Hematopoietic multipotent progenitor cell treated with erythropoietin and hydrocortisone succinate and interleukin-3 and kit ligand, for 17 days (in vitro differentiated cells): ENCODE measurements around the gene ARHGEF5.
A peak's percentile ranks its signal among the peaks of the same experiment; 100 is the strongest.
"Not testable (repeated sequence)": the region's sequence is repeated elsewhere in the genome, so short reads cannot be mapped to it uniquely, and the experiment has no call there.

Experiments
- DNase-seq: peaks from one replicate; pipeline ENCODE4 v3.0.0-alpha.2; 2015; ENCODE audit warnings: low spot score

Gene ARHGEF5

GRCh38 chr7:144355176-144355822, at the start of gene ARHGEF5:
ARHGEF5 (plus strand) TSS chr7:144355402; CDS start chr7:144362670, 7,268 bp downstream.
- DNase-seq: not testable (repeated sequence)

DNA sequence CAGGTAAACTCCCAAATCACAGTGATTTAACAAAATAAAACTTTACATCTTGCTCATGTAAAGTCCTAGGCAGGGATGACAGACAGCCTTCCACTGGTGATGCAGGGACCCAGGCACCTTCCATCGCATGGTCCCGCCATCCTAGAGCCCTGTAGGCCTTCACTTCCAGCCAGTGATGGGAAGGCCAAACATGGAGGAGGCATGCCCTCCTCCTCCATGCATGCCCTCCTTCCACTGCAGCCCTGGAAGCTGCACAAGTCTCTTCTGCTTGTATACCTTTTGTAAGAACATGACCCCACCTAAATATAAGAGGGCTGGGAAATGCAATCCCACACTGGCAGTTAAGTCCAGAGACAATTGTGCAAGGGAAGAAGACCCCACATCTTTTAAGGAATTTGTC, 45.5 kb upstream of the ARHGEF5 start:
- DNase-seq: not testable (repeated sequence)

- not testable (repeated sequence) for DNase-seq
Measured at GRCh38 chr7:144311218-144311617, 44.0 kb upstream of the ARHGEF5 start.

DNA sequence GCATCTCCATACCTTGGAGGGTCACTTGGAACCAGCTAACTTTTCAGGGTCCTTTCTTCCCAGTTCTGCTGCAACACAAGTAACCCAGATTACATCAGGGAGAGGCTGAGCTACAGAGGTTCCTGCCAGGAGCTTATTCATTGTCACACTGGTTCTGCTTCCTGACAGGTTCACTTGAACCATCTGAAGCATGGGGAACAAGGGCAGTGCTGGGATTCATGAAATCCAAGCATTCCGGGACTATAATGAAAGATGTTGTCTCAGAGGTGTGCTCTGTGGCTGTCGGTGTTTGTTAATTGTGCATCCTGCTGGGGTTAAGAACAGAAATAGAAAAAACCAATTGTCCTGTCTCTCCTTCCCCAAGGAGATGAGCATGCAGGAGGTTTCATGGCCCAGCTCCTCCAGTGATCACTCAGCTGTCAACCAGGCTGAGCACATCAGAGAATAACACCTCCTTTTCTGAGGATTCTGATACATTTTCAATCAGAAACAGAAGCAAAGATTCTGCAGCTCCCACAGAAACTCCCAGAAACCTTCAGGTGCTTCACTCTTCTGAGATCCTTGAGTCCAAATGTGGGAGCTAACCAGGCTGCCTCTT, 43.2 kb upstream of the ARHGEF5 start, which contains the start of gene OR2A1:
Gene OR2A1 (plus strand): TSS at position 548 of the 598 bp plus-strand sequence. CDS start 5,706 bp downstream, outside the sequence.
- not testable (repeated sequence) for DNase-seq

- not testable (repeated sequence) for DNase-seq
Measured at GRCh38 chr7:144317537-144317936, 37.7 kb upstream of the ARHGEF5 start.

DNA sequence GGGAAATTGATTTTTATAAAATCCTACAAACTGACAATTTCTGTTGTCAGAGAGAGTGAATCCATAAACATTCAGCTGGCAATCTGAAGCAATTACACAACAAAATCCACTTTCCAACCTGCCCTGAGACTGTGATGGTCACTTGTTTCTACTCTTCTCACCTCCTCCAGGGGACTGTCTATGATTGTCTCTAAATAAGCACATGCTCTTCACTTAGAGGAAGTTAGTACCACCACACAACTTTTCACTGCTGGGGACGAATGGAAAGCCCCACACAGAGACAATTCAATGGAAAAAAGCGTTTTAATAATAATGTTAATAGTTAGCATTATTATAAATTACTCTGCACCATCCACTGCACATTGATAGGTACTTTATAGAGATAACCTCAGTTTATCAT, 35.7 kb upstream of the ARHGEF5 start:
- DNase-seq: not testable (repeated sequence)

GRCh38 chr7:144321677-144322206, 33.5 kb upstream of the ARHGEF5 start:
- DNase-seq: not testable (repeated sequence)

- not testable (repeated sequence) for DNase-seq
Measured at GRCh38 chr7:144323359-144323758, 31.8 kb upstream of the ARHGEF5 start.

DNA sequence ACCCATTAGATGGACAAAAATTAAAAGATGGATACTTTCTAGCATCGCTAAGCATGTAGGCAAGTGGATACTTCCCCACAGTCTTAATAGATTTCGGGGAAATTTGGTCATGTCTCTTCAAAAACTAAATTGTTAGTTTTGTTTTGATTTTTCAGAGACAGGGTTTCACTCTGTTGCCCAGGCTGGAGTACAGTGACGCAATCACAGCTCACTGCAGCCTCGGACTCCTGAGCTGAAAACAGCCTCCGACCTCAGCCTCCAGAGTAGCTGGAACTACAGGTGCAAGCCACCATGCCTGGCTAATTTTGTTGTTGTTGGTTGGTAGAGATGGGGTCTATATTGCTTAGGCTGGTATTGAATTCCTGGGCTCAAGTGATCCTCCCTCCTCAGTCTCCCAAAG, 29.3 kb upstream of the ARHGEF5 start:
- not testable (repeated sequence) for DNase-seq

- not testable (repeated sequence) for DNase-seq
Measured at GRCh38 chr7:144330044-144330443, 25.2 kb upstream of the ARHGEF5 start.

DNA sequence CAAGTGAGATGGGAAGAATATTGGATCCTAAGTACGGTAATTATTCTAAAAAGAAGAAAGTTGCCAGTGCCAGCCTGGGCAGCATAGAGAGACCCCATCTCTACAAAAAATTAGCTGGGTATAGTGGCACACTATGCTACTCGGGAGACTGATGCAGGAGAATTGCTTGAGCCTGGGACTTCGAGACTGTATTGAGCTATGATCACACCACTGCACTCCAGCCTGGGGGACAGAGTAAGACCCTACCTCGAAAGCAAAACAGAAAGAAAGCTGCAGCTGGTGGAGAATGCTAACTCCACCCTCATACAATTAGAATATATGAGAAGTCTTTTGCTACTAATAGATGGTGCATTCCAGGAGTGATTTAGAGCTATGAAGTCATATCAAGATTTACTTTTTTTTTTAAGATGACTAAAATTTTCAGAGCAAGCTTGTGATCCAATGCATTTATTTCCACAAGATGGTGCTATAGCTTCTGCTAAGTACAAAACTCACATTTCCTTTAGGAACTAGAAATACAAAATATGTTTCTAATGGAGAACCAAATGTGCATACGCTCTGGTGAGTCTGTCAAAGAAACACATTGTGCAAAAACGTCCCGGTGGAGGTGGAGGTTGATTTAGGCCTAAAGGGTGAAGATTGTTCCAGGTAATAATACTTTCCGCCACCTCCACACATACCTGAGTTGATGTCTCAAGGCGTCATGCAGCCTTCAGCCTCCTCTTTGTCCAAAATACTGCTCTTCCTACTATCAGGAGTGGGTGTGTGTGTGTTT, 23.8 kb upstream of the ARHGEF5 start:
- not testable (repeated sequence) for DNase-seq

DNA sequence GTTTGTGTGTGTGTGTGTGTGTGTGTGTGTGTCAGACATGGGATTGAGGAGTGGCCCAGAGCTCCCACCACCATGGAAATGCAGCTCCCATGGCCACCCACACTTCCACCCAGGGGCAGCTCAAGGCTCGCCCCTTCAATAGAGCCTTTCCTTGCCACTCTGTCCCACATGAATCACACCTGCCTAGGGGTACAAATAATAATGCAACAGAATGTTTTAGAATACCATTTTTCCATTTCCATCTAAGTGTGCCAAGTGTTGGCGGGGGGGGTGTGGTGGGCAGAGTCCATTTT, 23.3 kb upstream of the ARHGEF5 start:
- DNase-seq: not testable (repeated sequence)

GRCh38 chr7:144348625-144349024, 6.6 kb upstream of the ARHGEF5 start:
- DNase-seq: not testable (repeated sequence)

DNA sequence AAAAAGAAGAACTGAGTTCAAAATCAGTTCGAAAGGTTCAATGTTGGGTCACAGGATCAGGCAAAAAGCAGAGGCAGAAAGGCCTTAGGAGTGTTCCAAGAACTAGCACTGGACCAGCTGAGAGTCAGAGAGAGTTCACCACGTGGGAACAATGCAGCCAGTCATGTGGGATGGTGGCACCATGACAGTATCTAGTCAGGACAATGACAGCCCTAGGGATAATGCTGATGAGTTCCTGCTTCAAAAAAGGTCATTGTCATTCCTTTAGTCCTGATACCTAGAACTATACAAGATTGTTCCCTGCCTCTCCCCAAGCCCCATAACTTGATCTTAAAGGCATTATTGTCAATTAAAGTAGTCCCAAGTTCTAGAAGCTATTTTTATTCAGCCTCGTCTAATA, 3.5 kb upstream of the ARHGEF5 start:
- DNase-seq: peak; percentile 3

GRCh38 chr7:144356185-144356584, 983 bp downstream of the ARHGEF5 start:
- DNase-seq: not testable (repeated sequence)

- not testable (repeated sequence) for DNase-seq
Measured at GRCh38 chr7:144356860-144357259, 1.7 kb downstream of the ARHGEF5 start.

DNA sequence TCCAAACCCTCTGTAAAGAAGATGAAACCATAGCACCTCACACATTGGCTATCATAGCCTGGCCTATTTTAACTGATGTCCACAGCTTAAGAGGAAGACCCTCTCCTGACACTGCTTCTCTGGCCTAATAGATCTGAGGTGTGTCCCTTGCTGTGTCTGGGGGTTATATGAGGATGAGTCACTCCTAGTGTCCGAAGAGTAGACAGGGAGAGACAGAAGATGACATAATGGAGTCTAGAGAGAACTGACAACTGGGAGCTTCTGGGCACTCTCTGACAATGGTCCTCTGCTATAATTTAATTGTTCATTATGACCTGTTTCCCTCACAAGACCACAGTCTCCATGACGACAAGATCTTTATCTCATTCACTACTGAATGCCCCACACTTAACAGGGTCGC, 6.9 kb downstream of the ARHGEF5 start:
- not testable (repeated sequence) for DNase-seq

- not testable (repeated sequence) for DNase-seq
Measured at GRCh38 chr7:144365523-144365922, 10.3 kb downstream of the ARHGEF5 start.

DNA sequence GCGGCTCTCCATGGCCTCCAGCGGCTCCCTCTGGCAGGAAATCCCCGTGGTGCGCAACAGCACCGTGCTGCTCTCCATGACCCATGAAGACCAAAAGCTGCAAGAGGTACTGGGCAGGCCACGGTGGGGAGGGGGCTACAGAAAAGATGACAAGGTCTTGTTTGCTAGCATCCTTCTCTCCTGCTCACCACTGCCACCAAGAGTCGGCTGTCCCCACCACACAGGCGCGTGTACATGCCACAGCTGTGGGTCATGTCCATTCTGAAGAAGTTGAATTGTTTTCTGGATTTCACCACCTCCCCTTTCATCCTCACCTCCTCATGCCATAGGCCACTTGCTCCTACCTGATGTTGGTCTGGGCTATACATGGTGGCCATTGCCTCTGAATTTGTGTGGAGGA, 12.0 kb downstream of the ARHGEF5 start:
- DNase-seq: not testable (repeated sequence)

DNA sequence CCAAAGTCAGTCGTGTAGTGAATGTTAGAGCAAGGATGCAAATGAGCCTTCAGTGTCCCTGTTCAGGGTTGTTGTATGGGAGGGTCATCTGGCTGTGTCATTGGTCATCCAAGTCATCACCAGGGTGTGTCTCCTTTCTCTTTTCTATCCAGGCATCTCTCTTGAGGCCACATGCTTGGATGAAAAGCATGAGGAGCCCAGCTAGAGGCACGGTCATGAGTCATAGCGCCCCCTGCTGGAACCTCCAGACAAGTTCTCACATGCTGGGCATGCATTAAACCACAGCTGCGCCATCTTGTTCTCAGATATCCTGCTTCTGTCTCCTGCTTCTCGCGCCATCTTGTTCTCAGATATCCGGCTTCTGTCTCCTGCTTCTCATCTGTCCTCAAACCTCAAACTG, 14.0 kb downstream of the ARHGEF5 start:
- DNase-seq: not testable (repeated sequence)

DNA sequence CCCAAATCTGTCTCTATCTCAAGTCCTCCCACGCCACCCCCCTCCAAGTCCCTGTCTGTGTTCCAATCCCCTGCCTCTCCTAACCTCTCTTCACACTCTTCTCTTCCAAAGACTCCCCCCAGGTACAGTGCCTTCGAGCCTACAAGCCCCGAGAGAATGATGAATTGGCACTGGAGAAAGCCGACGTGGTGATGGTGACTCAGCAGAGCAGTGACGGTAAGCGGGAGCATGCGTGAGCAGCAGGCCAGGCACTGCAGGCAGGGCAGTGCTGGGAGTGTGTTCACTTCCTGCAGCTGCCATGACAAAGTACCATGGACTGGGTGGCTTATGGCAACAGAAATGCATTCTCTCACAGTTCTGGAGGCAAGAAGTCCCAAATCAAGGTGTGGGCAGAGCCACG, 23.4 kb downstream of the ARHGEF5 start:
- no peak for DNase-seq

DNA sequence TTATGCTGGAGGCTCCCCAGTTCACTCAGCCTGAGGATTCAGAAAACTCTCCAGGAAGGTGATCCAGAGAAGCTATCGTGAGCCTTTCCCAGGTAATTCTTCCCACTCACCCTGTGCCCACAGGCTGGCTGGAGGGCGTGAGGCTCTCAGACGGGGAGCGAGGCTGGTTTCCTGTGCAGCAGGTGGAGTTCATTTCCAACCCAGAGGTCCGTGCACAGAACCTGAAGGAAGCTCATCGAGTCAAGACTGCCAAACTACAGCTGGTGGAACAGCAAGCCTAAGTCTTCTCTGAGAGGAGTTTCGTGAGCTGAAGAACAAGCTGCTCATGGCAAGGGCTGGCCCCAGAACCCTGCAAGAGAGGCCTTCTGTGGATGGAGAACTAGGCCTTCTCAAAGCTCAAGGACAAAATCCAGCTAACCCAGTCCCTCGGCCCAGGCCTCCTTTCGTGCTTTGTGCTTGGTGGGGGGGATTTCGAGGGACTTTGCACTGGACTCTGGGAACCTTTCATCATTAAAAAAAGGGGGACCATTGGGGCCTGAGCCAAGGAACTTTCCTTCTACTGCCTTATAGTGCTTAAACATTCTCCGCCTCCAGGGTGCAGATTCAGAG, 24.7 kb downstream of the ARHGEF5 start:
- no peak for DNase-seq
